ENCODE results near the gene SOWAHB.
"Not testable (repeated sequence)": the region's sequence is repeated elsewhere in the genome, so short reads cannot be mapped to it uniquely, and the experiment has no call there.

The SOWAHB gene

DNA sequence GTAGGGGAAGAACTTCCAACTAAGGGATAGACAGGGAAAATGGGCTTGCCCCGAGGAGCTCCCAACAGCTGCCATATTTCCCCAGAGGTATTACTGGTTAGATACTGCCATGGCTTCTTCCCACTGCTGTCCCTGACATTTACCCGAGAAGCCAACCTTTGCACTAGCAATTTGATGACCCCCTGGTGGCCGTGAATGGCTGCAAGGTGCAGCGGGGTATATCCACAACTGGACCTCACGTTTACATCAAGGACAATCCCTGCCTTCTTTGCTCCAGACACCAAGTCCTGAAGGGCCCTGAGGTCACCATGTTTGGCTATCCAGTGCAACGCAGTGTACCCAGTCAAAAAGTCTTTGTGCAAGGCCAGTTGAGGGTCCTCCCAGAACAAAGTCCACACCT is 2.3 kb downstream of the SOWAHB start:
- no peak for DNase-seq

DNA sequence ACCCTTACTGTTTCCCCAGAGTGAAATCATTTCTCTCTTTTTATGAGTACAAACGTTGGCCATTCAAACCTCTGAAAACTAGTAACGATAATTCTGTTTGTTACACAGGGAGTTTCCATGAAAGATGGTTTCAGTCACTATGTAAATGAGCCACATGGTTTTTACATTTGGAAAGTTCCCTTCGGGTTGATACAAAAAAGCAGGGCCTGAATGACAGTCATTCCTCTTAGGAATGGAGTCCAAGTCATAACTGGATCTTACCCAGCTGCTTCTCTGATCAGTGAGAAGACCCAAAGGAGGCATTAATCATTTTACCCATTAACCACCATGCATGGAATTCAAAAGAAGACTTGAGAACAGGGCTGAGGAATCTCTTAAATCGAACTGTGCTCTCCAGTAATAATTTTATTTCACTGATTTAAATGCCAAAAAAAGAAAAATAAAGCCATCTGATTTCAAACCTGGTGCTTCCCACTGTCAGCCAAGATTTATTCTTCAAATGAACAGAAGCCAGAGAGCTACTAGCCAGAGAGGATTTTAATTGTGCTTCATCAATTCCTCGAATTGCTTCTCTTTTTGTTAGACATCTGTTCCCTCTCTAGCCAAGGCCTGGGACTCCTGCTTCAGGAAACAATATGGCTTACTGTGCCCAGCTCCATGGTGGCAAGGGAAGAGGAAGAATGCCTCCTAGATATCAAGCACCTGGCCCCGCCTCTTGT is 3.2 kb downstream of the SOWAHB start:
- peak; percentile 29 for DNase-seq

DNA sequence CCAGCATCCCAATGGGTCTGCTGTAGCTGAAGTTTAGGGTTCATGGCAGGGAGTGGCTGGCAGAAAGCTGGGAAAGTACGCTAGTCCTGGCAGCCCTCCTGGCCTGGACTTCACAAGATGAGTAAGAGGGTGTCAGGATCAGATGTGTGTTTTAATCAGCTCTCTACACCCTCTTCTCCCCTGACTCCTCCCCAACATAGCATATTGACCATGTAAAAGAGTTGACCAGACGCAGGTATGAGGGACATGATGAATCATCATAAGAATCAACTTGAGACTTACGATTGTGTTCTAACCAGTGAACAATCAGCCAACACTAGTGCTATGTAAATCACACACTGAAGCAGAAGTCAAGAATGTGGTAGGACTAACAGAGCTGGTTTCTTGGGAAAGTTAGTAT is 5.3 kb downstream of the SOWAHB start:
- no peak for DNase-seq

DNA sequence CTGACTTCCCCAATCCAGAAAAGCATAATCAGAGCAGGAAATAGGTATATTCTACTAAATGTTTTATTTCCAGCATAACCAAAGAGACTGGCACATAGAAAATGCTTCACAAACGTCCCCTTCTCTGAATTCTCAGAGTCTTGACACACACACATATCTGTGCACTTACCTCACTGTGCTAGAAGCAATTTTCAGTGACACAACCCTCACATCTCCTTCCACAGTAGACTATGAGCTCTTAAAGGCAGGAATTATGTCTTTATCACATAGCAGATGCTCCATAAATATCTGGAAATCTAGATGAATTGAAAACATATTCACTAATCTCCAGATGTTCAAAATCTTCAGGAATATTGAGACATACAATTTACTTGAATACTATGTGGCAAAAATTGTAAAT is 5.9 kb downstream of the SOWAHB start:
- DNase-seq, result no peak

DNA sequence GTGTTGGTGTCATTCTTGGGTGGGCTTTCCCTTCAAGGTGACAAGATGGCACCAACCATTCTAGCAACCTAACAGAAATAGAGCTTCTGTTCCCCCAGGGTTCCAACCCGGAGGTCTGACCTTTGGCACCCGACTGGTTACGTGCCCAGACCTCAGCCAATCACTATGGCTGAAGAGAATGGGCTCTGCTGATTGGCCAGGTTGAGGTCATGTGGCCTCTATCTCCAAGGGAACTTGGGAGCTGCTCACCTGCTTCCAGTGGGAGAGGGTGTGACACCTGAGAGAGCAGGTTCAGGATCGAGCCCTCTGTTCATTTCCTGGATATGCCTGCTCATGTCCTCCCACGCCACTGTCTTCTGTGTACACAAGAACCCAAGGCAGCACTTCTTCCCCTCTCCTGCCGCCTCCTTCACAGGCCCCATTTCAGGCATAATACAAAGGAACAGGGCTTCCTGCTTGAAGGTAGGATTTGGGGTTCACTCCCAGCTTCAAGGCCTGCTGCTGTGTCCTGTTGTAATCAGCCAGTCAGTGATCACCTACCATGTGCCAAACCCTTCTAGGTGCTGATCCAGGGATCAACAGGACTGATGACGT is 11.0 kb downstream of the SOWAHB start:
- DNase-seq, result no peak

DNA sequence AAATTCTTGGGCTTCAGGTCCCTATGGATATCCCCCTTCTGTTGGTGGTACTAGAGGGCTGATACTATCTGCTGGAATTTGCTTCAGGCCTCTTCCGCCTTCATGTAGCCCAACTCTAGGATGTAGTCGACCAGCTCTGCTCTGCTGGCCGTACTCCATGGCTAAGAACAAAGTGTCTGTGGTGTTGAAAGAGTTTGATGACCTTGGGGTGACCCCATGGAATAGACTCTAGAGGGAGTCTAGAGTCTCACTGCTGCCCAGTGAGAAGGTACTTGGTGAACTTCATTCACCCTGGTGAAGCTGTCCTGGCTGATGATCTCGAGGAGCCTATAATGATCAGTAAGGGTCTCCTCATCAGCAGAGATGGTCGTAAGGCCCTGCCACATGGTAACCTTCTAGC is 11.7 kb downstream of the SOWAHB start:
- DNase-seq, result no peak

DNA sequence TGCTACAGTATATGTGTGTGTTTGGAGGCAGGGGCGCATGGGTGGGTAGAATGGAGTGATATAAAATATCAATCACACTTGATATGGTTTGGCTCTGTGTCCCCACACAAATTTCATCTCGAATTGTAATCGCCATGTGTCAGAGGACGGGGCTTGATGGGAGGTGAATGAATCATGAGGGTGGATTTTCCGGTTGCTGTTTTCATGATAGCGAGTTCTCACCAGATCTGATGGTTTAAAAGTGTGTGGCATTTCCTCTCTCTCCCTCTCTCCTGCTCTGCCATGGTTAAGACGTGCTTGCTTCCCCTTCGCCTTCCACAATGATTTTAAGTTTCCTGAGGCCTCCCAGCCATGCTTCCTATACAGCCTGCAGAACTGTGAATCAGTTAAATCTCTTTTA is 14.8 kb downstream of the SOWAHB start:
- DNase-seq, result peak; percentile 65

DNA sequence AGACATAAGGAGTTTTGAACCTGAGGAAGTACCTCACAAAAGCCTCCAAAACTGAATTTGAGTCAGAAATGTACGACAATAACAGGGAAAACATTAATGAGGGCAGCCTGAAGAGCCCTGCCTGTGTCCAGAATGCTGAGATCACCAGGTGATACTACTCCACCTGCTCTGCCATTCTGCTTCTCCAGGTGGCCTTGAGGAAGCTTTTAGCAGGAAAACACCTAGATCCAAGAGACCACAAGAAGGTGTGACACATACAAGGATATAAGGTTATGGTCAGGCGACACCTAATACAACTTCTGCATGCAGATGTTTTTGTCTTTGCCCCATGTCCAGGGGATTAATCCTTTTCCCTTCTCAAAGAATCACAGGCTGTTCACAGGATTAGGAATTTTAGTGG is 15.3 kb downstream of the SOWAHB start:
- no peak for DNase-seq

DNA sequence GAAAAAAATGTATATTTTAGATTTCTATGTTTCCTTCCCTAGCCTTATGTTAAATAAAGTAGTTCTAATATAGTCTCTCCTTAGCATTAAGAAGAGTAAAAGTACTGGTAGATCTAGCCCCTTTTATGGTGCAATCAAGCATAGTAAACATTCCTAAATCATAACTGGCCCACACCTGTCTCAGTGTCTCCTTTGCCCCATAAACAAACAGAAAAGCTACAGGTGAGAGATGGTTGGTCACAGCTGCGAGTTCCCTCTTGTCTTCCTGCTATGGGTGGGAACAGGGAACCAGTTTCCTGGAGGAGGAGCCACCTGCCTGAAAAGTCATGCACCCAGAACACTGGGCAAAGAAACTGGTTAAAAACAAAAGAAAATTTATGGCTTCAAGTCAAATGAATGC is 16.6 kb downstream of the SOWAHB start:
- no peak for DNase-seq

DNA sequence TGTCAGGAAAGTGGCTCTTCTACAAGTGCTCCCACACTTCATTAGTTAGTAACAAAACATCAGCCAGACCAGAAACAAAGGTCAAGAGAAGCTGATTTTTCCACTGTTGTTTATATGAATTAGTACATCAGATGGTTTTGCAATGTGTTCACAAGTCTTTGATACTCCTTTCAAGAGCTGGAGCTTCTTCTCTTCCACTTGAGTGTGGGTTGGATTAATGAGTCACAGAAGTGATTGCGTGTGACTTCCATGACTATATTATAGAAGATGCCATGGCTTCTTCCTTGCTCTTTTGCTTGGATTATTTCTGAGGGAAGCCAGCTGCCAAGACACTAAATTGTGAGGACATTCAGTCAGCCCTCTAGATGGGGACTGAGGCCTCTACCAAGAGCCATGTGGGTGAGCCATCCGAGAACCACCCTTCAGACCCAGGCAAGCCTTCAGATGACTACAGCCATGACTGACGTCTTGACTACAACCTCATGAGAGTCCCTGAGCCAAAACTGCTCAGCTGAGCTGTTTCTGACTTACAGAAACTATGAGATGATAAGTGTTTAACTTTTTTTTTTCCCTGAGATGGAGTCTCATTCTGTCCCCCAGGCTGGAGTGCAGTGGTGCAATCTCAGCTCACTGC is 18.1 kb downstream of the SOWAHB start:
- DNase-seq, result no peak

DNA sequence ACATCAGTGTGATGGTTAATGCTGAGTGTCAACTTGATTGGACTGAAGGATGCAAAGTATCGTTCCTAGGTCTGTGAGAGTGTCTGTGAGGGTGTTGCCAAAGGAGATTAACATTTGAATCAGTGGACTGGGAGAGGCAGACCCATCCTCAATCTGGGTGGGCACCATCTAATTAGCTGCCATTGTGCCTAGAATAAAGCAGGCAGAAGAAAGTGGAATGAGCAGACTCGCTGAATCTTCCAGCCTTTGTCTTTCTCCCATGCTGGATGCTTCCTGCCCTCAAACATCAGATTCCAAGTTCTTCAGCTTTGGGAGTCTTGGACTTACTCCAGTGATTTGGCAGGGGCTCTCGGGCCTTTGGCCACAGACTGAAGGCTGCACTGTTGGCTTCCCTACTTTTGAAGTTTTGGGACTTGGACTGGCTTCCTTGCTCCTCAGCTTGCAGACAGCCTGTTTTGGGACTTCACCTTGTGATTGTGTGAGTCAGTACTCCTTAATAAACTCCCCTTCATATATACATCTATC is 19.2 kb downstream of the SOWAHB start:
- not testable (repeated sequence) for DNase-seq

DNA sequence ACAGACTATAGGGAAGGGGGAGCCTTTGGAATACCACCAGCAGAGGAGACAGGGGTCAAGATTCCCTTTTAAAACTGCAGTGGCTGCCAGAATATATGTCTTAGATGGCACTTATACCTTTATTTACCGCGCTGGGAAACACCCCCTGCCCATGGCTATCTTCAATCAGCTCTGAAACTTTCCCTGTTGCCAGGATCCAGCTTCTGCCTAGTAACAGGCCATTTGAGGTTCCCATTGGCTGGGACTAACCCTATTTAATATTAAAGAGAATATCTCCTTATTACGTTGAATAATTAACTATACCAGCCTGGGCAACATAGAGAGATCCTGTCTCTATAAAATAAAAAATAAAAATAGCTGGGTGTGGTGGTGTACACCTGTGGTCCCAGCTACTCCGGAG is 23.8 kb downstream of the SOWAHB start:
- no peak for DNase-seq

DNA sequence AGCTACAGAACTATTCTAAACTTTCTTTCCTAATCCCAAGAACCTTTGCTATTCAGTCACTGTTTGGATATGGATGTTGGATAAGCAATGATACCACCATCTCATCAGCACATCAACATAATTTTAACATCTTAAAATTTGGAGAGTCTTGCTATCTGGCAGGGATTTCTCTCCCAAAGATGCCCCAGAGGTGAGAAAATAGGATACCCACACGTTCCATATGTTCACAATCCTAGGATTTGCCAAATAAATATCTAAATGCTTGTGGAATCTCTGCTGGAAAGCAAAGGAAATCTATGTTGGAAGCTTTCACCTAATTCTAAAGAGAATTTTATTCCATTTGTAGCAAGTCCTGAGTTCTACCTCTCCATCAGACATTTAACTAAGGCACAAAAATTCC is 24.4 kb downstream of the SOWAHB start:
- no peak for DNase-seq

DNA sequence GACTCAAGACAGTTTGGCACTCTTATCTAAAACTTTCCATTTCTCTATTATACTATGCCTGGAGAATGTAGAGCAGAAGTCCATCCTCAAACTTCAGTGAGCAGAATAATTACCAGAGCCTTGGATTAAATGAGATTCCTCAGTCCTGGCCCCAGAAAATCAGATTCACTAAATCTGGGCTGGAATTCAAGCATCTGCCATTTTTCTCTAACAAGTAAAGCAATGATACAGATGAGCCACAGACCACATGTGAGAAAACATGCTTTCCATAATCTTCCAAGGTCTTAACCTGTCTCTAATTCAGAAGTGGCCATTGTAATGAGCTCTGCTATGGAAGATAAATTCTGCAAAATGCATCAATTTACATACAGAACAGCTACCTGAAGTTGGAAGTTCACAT is 25.4 kb downstream of the SOWAHB start:
- DNase-seq, result no peak

DNA sequence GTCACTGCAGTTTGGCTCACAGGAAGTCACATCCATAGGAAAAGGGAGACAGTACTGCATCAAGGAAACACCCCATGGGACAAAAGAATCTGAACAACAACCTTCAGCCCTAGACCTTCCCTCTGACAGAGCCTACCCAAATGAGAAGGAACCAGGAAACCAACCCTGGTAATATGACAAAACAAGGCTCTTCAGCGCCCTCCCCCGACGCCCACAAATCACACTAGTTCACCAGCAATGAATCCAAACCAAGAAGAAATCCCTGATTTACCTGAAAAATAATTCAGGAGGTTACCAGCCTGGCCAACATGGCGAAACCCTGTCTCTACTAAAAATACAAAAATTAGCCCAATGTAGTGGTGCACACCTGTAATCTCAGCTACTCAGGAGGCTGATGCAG is 29.2 kb downstream of the SOWAHB start:
- not testable (repeated sequence) for DNase-seq

DNA sequence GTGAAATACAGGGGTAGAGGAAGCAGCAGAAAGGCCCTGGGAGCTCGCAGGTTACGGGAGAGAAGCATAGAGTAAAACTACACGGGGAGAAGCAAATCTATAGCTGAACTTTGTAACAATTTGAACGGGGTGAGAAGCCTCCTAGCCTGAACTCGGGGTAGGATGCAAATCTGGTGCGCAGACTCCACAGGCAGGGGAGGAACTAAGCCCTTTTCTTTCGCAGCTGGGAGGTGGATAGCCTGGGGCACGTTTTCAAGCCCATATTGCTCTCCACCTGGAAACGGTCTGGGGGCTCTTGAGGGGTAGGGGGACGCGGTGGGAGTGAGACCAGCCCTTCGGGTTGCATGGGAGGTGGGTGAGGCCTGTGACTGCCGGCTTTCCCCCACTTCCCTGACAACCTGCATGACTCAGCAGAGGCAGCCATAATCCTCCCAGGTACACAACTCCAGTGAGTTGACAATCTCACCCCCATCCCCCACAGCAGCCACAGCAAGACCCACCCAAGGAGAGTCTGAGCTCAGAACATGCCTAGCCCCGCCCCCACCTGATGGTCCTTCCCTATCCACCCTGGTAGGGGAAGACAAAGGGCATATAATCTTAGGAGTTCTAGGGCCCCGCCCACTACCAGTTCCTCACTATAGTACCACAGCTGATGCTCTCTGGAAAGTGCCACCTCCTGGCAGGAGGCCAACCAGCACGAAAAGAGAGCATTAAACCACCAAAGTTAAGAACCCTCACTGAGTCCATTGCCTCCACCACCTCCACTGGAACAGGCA is 29.9 kb downstream of the SOWAHB start:
- DNase-seq, result no peak

DNA sequence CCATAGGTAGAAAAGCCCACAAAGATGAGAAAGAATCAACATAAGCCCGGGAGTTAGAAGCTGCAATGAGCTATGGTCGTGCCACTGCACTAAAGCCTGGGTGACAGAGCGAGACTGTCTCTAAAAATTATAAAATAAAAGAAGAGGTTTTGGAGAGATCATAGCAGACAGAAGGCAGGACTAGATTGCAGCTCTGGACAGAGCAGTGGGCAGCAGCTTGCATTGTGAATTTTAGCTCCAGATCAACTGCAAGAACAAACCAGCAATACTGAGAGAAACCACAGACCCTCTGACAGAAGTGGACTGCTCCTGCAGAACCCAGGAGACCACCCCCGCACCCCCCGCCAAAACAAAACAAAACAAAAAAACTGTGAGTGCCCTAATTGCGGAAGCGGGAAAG is 30.6 kb downstream of the SOWAHB start:
- no peak for DNase-seq

DNA sequence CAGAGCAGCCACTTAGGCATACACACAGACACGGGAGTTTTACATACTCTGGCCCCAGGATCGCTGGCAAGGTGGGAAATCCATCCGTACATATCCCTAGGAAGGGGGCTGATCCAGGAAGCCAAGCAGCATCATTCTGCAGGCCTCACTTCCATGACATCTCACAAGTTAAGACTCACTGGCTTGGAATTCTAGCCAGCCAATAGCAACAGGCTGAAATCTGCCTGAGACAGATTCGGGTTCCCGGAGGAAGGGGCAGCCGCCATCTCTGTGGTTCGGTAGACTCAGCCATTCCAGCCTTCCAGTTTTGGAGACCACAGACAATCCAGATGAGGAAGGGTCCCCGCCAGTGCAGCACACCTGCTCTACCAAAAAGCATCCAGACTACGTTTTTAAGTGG is 31.3 kb downstream of the SOWAHB start:
- DNase-seq, result no peak

DNA sequence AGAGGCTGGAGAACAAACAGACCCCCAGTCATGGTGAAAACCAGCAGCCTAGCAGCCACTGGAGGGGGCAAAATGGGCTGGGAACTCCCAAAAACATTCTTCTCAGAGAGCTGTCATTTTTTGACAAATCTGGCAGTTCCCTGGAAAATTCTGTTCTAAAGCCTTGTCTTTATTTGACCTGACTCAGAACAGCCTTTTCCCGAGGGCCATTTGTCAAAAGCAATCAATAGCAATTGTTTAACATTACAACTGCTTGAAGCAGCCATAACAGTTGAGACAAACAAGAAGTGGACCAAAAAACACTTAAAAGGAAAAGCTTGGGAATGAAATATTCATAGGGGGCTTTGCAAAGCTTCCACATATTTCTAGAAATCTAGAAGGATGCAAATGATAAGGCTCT is 39.6 kb downstream of the SOWAHB start:
- DNase-seq, result no peak

DNA sequence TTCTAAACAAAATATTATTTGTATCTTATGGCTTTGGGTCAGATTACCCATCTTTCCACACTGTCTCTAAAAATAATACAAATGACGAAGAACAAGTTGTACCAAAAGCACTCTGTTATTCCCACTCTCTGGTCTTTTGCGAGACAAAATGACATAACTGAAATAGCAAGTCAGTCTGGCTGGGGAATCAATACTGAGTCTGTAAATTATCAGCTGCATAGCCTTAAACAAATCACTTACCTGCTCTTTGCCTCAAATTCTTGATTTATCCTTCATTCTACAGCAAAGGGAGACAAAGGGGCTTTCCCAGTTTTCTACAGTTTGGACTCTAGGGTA is 40.9 kb downstream of the SOWAHB start:
- no peak for DNase-seq

DNA sequence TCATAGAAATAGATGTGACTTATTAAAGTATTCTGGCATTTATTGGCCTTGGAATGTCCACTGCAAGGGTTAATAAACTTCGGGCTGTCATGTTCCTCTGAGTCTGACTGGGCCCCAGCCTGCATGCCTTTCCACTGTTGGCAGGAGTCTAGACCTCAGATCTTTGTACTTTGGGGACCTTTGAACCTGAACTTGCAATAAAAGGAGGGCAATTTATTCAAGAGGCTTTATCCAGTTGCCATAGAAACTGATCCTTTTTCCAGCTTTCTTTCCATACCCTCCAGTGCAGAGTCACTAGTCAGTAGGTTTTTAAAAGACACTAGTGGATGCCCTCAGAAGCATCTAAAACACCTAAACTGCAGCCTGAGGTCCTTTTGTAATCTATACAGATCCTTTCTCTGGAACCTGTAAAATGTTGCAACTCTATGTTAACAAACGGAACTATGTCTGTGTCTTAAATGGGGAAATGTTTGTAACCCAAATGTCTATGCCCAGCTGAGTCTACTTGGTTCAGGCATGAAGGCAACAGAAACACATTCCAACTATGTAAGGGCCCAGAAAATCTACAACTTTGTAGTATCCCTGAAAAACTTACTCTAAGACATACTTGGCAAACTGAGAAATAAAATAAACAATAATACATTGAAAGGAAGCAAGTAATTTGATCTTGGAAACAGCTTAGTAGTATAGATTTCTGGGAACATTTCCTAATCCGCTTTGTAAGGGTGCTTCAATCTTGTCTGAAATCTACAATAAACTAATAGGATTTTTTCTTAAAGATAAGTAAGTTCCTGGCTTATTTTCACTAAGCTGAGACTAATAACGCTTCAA is 41.5 kb downstream of the SOWAHB start:
- DNase-seq, result peak; percentile 31

DNA sequence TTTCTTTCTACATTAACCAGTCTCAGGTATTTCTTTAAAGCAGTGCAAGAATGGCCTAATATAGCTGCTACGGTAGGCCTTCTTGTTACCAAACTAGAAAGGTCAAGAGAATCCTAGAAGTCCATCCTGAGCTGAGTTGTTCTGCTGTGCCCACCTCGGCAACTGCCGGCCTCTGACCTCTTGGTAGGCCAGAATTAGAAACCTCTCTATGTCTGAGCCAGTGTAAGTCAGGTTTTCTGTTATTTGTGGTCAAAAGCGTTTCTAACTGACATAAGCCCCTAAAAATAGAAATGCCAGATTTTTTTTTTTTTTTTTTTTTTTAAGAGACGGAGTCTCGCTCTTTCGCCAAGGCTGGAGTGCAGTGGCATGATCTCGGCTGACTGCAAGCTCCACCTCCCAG is 43.1 kb downstream of the SOWAHB start:
- no peak for DNase-seq

DNA sequence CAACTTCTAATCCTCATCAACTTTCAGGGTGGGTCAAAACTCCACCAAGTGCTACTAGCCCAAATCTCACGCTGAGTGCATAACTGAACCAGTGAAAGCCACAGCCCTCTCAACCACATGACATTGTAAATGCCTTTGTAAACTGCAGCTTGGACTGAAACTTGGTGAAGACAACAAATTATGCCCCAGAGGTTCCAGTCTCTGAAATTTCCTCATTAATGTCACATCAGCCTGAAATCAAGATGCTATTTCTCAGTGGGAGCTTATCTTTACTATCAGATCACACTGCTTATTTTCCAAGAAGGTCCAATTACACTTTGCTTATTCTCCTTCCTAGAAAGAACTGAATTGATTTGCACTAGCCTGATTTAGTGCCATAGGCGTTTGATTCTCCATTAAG is 46.6 kb downstream of the SOWAHB start:
- DNase-seq, result no peak

All from fibroblast of skin of scalp (primary cell).